Stimulated activated CD4-positive, alpha-beta T cell treated with anti-CD3 and anti-CD28 coated beads, Interleukin-1b, Interleukin-23, amount 100 ng/mL, for 1 hour (primary cell): Measurements from ENCODE around the gene PRKCQ.

ENCODE experiments used
- DNase-seq, 2 donors: peaks; one replicate each; pipeline ENCODE4 v3.0.0-alpha.2; 2020; ENCODE audit warnings: low read depth in 2 of 2

The PRKCQ gene

GRCh38 chr10:6406220-6407033, 173.6 kb downstream of the PRKCQ start:
- peak in 1 of 2 donors; percentile 9 for DNase-seq

DNA sequence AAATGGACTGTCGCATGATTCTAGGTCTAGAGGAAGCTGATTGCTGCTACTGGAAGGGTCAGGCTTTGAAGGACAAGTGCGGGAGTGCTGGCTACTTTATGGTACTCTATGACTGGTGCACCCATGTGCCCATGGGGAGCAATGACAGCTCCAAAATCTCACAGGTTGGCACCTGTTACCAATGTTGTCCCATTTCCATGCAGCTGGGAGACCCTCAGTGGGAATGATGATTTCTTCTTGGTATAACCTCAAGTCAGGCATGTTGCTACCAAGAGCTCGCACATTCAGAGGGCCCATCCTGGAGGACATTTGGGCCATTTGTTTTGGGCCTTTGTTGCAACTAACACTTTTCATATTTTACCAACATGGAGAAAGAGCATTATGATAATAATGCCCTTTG, 174.4 kb downstream of the PRKCQ start:
- DNase-seq, result no peak

- DNase-seq, result no peak
These were observed 175.7 kb downstream of the PRKCQ start for GRCh38 chr10:6404127-6405072.

- DNase-seq, result no peak
These were observed 177.1 kb downstream of the PRKCQ start for GRCh38 chr10:6402960-6403359.

- DNase-seq, result no peak
These were observed 177.7 kb downstream of the PRKCQ start for GRCh38 chr10:6402349-6402709.

- peak in 1 of 2 donors; percentile 8 for DNase-seq
These were observed 178.3 kb downstream of the PRKCQ start for GRCh38 chr10:6401558-6402348.

- no peak for DNase-seq
These were observed 179.1 kb downstream of the PRKCQ start for GRCh38 chr10:6400821-6401465.

GRCh38 chr10:6400331-6400730, 179.7 kb downstream of the PRKCQ start:
- no peak for DNase-seq

DNA sequence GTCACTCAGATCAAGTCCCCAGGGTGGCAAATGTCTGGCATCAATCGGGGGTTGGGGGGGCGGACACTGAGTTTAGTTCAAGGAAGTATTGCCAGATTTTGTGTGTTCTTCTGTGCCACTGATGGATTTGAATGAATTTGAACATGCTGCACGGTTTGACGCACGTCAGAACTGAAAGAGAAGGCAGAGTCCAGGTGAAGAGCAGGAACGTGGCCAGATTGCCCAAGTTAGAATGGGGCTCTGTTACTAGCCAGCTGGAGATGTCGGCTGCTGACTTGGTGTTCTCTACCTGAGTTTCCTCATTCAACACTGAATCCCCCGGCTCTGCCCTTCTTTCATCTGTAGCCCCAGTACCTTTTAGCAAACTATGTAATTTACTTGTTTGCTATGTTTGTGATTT, 180.2 kb downstream of the PRKCQ start:
- DNase-seq, result no peak

DNA sequence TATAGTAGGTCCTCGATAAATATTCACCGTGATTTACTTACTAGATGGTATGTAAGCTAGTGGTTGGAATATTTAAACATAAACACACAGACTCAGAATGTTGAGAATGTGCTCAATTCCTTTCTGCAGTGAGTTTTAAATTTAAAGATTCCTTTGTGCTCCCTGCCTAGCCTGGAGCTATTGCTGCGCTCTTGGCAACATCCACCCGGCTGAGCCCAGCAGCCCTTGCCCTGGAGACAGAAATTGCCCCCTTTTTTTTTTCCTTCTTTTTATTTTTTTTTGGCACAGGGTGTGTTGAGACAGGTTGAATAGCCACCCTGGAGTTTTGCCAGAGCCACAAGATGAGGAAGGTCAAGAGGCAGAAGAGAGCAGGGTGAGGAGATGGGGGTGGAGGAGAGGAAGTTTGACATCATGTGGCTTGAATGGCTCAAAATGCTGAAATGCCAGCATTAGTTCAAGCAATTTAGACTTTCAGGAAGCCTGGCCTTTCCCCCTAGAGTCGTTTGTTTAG, 180.8 kb downstream of the PRKCQ start:
- DNase-seq, result no peak

GRCh38 chr10:6398399-6398798, 181.7 kb downstream of the PRKCQ start:
- no peak for DNase-seq

- no peak for DNase-seq
These were observed 183.4 kb downstream of the PRKCQ start for GRCh38 chr10:6396652-6397051.

GRCh38 chr10:6396226-6396625, 183.8 kb downstream of the PRKCQ start:
- DNase-seq, result no peak

DNA sequence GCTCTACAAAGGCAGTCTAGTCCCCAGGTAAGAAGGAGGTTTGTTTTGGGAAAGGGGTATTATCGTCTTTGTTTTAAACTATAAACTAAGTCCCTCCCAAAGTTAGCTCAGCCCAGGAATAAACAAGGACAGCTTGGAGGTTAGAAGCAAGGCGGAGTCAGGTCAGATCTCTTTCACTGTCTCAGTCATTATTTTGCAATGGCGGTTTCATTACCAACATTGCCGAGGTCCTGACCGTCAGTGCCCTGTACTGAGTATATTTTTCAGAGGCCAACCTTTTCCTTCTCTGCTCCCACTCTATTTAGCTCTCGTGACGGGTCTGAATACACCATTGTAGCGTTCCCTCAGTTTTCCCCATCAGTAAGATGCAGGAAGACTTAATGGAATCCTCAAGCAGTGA, 184.5 kb downstream of the PRKCQ start:
- DNase-seq, result no peak

GRCh38 chr10:6394084-6394483, 186.0 kb downstream of the PRKCQ start:
- no peak for DNase-seq

- no peak for DNase-seq
These were observed 186.9 kb downstream of the PRKCQ start for GRCh38 chr10:6393168-6393567.

DNA sequence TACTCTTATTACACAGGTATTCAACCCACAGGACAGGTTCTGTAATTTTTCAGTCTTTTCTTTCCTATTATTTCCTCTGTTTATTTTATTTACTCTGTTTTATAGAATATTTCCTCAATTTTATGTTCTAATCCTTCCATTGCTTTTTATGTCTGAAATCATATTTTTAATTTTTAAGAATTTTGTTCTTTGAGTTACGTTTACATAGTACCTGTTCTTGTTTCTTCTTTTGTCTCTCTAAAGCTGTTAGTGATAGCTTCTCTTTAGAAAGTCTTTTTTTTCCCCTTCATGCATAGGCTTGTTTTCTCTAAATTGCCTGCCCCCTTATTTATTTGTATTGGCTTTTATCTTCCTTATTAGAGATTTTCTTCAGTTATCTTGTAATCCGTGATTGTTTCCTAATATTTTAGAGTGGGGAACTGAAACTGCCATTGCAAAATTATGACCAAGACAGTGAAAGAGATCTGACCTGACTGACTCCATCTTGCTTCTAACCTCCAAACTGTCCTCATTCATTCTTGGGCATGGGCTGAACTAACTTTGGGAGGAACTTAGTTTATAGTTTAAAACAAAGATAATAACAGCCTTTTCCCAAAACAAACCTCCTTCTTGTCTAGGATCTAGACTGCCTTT, 189.7 kb downstream of the PRKCQ start:
- DNase-seq, result no peak

GRCh38 chr10:6388261-6388893, 191.7 kb downstream of the PRKCQ start:
- no peak for DNase-seq

DNA sequence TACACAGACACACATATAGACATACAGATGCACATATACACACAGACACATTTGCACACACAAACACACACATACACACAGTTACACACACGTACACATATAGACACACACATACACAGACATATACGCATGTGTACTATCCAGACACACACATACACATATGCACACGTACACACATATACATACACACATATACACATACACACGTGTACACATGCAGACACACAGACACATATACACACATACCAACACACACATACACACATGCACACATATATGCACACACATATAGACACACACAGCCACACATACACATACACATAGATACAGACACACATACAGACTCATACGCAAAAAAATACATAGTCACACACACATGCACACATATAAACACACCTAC, 193.1 kb downstream of the PRKCQ start:
- DNase-seq, result no peak

GRCh38 chr10:6386346-6386745, 193.7 kb downstream of the PRKCQ start:
- no peak for DNase-seq
